GM12878 (cell line): ENCODE results near the gene NOL7.

Experiments
- ATF2 ChIP-seq: IDR thresholded peaks from 2 replicates; pipeline ENCODE4 v1.6.1; 2012; ENCODE audit warnings: low read length, inconsistent platforms
- CEBPB ChIP-seq, 2 experiments: fragments of 150-350 bp in 1 of 2; IDR thresholded peaks; 2 replicates each; pipeline ENCODE4 v1.6.1; 2012 to 2014; ENCODE audit warnings: low read depth in 2 of 2, low read length in 2 of 2, borderline replicate concordance in 1 of 2, inconsistent platforms in 1 of 2
- CREB1 ChIP-seq: IDR thresholded peaks from 2 replicates; pipeline ENCODE4 v1.6.1; 2012; ENCODE audit warnings: low read depth, mild to moderate bottlenecking, inconsistent platforms
- GABPA ChIP-seq: IDR thresholded peaks from 2 replicates; pipeline ENCODE4 v1.6.1; 2014; ENCODE audit warnings: antibody characterized with exemption, low read depth, mild to moderate bottlenecking, inconsistent platforms
- MTA3 ChIP-seq: IDR thresholded peaks from 2 replicates; pipeline ENCODE4 v1.6.1; 2012; ENCODE audit warnings: low read length, inconsistent platforms, borderline replicate concordance
- POLR2A ChIP-seq: IDR thresholded peaks from 2 replicates; pipeline ENCODE4 v1.6.1; 2011; ENCODE audit warnings: low read depth, mild to moderate bottlenecking, low read length
- POLR2AphosphoS5 ChIP-seq: IDR thresholded peaks from 2 replicates; pipeline ENCODE4 v1.6.1; 2011; ENCODE audit warnings: mild to moderate bottlenecking, low read length, inconsistent platforms
- SP1 ChIP-seq: IDR thresholded peaks from one replicate; pipeline ENCODE4 v1.6.1; 2011; ENCODE audit warnings: low read depth, low read length

- no peak for TF ChIP-seq POLR2A
- TF ChIP-seq MTA3: no peak
- TF ChIP-seq CREB1: no peak
- no peak for TF ChIP-seq SP1
- TF ChIP-seq CEBPB (IDR thresholded peaks at IDR 0.05; ENCODE audit: borderline replicate concordance in 1 of 2, low read depth in 2 of 2, low read length in 2 of 2): no peak
- no peak for TF ChIP-seq GABPA
- no peak for TF ChIP-seq ATF2
- TF ChIP-seq POLR2AphosphoS5: no peak
Observed at GRCh38 chr6:13566500-13566899, 48.6 kb upstream of the NOL7 start.
